LNCAP (cell line): Measurements from ENCODE around the gene REEP3.

Experiments used
- CTCF ChIP-seq: fragments of 450-650 bp; IDR thresholded peaks from 2 replicates; pipeline ENCODE4 v1.5.1; 2017; ENCODE audit warnings: mild to moderate bottlenecking

REEP3 gene

GRCh38 chr10:63611078-63611477, 89.9 kb downstream of the REEP3 start:
- TF ChIP-seq CTCF, result no peak

- no peak for TF ChIP-seq CTCF
Observed at GRCh38 chr10:63614371-63614891, 93.2 kb downstream of the REEP3 start.

- no peak for TF ChIP-seq CTCF
Observed at GRCh38 chr10:63618552-63618951, 97.4 kb downstream of the REEP3 start.

- no peak for TF ChIP-seq CTCF
Observed at GRCh38 chr10:63619426-63619825, 98.2 kb downstream of the REEP3 start.

GRCh38 chr10:63622097-63622496, 100.9 kb downstream of the REEP3 start:
- TF ChIP-seq CTCF, result no peak

- TF ChIP-seq CTCF, result no peak
Observed at GRCh38 chr10:63624701-63625100, 103.5 kb downstream of the REEP3 start.

- no peak for TF ChIP-seq CTCF
Observed at GRCh38 chr10:63627396-63627795, 106.2 kb downstream of the REEP3 start.

GRCh38 chr10:63627881-63628296, 106.7 kb downstream of the REEP3 start:
- TF ChIP-seq CTCF, result no peak
